HG03469 (cell line): ENCODE measurements around the gene TGIF1.
A peak's percentile ranks its signal among the peaks of the same experiment; 100 is the strongest.

Experiments used
- ATAC-seq: cut with Tn5 transposase; IDR thresholded peaks from one replicate; pipeline ENCODE4 v1.9.1; 2021; ENCODE audit warnings: mild to moderate bottlenecking, moderate library complexity, moderate number of reproducible peaks; ENCODE audit not compliant: unreplicated experiment

Gene TGIF1

DNA sequence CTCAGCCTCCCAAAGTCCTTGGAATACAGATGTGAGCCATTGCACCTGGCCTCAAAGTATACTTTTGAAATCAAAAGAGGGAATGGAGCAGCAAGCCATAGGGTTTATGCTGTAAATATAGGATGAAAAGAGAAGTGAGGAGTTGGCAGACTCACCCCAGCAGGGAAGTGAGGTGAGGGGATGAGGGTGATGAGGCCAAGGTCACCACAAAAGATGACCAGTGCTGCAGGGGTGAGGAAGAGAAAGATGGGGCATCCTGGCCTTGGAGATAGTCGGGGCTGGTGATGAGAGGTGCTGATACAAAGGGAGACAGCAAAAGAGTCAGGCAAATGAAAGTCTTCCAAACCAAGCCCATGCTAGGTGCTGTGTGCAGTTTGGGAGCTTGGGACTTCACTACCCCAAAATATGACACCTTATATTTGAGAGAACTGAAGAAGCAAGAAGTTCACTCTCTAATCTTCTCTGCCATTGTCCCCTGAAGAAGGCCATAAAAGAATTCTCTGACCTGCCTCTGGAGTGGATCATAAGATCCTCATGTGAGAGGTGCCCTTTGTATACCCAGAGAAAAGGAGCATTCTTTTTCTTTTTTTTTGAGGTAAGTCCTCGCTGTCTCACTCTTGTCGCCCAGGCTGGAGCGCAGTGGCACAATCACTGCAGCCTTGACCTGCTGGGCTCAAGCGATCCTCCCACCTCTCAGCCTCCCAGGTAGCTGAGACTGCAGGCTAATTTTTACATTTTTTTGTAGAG is 31.0 kb downstream of the TGIF1 start:
- no peak for ATAC-seq

DNA sequence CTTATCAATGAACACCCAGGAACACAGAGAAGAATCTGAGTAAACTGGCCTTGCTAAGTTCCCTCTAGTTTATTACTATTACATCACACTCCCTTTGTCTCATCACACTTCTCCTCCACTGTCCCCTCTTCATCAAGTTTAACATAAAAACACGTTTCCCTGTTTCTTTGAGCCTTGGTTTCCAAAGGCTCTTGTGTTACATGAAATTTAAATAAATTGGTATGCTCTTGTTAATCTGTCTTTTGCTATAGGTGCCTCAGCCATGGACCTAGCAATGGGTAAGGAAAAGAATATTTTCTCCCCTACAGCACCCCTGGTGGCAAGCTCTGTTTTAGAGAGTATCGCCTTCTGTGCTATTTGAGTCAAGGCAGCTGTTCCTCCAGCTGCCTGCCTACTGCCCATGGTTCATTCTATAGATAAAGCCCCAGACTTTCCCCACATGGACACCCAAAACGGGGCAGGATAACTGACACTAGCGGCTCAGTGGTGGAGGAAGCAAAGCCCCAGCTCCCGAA is 31.8 kb downstream of the TGIF1 start:
- ATAC-seq: peak; percentile 57

DNA sequence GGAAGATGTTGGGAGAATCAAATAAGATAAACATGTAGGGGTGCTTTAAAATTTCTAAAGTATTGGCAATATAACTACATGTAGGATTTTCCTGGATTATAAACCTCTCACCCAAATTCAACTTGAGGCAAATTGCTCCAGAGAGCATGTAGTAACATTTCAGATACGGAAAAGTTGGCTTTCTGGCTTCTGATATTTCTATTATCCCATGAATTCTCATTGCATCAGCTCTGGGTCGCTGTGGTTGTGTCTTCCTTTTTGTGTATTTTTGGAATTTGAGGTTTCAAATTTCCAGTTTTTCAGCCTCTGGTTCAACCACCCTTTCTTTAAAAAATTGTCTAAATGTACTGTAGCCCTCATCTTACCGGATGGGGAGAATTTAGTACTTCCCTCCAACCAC is 32.3 kb downstream of the TGIF1 start:
- ATAC-seq: no peak

DNA sequence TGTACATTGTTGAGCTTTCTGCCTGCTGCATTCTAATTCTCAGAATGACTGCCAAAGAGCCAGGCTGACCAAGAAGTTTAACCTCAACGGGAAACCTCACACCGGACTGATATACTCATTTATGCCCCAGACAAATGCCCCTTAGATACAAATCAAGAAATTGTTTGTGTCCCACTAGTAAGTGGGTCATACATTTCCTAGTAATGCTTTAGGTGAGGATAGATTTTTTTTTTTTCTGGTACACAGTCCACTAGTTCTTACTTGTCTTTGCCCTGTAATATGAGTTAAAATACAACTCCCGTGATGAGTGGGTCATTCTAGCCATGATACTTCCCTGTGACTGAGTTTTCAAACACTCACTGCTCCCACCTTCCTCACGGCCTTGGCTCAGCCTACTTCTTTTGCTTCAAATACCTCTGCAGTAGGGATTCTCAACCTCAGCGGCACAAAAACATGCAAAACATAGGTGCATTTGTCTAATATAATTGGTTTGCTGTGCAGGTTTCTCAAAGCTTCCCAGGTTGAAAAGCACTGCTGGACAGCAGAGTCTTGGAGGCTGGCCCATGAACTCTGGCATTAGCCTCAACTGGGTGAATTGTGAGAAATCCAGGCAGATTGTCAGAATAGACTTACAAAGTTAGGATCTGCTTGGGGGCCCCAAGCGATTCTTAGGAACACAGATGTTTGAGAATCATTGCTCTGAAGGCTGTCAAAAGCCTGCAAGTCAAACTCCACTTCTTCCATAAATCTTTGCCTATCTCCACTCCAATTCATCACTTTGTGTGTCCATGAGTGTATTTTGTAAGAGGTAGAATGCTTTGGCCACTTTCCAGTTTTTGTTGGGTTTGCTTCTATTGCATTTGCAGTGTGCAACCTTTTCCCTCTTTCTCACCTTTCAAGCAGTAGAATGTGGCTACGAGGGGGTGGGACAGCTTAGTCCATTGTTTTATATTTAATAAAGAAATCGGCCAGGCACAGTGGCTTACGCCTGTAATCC is 35.5 kb downstream of the TGIF1 start:
- peak; percentile 50 for ATAC-seq

DNA sequence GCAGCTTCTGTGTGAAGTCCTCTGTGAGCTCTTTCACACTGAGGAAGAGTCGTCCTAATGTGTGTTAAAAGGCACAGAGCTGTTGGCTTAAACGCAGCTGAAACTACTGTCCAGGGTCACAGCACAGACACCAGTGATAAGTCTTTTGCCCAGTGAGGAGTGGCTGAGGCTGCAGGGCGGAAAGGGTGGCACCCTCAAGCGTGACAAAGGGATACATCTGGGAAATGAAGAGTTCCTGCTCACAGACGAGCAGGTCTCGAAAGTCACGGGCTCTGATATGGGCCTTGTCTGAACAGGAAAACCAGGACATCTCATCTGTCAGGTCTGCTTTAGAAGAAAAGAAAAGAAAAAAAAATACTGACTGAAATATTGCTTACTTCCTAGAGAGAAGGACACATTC is 36.5 kb downstream of the TGIF1 start:
- no peak for ATAC-seq

DNA sequence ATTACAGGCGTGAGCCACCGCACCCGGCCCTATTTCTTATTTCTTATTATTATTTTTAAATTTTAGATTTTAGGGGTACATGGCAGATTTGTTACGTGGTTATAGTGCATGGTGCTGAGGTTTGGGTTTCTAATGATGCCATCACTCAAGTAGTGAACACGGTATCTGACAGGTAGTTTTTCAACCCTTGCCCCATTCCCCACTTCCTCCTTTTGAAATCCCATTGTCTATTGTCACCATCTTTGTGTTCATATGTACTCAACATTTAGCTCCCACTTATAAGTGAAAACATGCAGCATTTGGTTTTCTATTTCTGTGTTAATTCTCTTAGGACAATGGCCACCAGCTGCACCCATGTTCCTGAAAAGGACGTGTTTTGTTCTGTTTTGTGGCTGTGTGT is 39.5 kb downstream of the TGIF1 start:
- no peak for ATAC-seq

DNA sequence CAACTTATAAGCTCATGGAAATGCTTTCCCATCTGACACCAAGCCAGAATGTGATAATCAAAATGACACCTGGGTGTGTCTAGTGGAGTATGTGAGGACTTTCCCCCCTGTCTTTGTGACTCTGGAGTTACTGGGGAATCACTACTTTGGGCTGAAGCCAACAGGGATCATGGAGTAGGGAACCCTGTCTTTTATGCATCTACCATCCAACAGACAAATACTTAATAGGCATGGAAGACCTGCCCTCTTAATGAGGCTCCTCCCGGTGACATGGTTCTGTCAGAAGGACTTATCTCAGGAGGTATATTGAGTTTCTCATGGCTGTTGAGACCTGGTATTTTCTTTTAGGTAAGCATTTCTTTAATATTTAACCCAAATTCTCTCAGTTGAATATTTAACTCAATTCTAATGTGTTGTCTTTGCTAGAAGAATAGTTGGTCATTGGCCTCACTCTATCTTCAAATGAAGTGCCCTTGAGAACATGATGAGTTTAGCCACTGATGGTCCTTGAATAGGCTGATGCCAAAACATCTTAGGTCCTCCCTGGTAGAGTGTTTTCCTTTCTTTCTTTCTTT is 42.1 kb downstream of the TGIF1 start:
- ATAC-seq: no peak

DNA sequence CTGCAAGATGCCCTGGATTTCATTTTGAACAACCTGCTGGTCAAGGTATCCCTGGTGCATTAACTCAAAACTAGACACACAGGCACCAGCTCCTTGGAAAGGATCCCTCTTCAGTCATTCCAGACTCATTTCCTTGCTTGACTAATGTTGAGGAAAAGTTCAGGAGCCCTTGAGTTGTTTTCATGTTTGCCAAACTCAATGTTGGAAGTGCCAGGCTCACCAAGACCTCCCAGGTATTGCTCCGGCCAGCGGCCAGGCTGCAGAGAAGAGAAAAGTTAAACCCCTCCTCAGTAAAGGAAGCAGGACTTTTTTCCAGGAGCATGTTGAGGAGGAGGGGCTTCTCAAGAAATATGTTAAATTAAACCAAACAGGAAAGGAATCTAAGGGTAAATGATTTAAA is 42.7 kb downstream of the TGIF1 start:
- ATAC-seq: no peak

DNA sequence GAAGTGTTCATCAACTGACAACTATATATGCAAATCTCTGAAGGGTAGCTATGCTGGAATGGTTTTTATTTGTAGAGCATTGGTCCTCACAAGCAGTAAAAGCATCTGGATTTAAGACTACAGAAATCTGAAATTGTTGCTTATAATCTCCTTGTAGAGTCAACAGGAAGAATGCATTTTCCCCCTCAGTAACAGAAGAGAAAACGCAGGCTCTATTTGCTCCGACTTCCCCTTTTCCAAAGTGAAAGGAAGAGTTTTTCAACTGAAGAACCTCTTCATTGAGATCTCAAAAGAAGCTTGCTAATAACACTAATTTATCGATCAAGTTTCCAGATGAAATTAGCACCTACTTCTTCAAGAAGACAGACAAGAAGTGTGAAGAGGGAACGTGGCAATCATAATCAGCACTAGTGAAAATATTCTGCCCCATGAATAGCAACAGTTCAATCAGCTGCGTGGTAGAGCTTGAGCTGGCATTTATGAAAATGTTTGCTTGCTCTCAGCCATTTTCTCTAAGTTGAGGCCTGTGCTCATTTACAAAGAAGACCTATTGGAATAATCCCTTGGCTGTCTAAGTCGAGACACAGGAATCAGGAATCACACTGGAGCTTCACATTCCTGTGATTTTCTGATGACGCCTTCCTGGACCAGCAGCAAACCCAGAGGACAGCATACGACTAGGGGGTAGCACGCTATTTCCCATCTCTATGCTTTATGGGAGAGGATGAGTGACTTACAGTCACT is 43.7 kb downstream of the TGIF1 start:
- no peak for ATAC-seq

DNA sequence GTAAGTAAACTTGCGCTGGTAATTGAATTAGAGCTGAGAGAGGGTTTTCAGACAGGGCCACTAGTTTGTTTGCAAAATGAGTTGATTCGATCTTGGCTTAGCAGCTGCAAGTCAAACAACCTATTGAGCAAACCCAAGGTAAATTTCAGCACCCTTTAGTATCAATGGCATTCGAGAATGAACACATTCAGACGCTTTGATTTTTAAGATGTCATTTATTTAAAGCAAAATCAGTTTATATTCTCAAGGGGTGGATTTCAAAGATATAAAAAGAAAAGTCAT is 44.2 kb downstream of the TGIF1 start:
- no peak for ATAC-seq

DNA sequence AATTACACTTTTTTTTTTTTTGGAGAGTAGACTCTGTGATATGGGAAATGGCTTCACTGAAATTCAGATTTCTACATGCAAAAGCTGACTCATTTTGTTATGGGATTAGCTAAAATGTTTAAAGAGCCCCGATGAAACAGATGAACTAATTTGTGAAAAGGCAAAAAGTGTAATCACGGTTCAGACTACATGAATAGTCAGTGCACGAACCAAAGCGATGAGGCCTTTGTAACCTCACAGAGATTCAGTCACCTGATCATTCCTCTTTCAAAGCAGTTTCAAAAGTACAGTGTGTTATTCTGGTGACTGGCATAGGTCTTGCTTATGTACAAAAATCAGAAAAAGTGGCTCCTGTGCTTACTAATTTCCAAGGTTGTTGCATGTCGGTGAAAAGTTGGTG is 44.6 kb downstream of the TGIF1 start:
- ATAC-seq: no peak

DNA sequence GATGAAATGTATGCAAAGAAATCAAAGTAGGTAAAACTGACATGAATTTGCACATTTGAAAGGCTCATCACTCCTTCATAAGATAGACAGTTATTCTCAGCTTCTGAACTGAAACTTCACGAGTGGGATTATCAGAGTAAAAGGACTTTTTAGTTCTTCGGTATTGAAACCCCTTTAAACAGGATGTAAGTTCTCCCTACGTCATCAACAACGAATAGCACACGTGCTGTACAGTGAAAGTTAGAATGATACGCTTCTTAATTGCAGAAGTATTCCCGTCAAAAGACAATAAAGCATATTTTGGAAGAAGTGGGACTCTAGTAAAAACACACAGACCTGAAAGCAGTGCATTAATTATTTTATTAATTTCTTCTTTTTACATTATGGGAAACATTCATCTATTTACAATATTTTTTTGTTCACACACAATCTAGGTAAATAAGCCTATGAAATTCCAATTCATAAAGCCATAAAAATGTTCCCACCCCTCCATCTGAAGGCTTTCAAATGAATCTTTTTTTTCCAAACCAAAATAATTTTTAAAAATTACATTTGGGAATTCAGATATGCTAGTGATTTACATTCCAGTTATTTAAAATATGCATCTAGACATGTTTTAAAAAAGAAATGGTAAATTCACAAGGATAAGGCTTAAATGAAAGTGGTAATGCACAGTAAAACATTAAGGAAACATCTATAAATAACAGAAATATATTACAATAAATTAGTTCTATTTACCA is 45.9 kb downstream of the TGIF1 start:
- ATAC-seq: no peak

DNA sequence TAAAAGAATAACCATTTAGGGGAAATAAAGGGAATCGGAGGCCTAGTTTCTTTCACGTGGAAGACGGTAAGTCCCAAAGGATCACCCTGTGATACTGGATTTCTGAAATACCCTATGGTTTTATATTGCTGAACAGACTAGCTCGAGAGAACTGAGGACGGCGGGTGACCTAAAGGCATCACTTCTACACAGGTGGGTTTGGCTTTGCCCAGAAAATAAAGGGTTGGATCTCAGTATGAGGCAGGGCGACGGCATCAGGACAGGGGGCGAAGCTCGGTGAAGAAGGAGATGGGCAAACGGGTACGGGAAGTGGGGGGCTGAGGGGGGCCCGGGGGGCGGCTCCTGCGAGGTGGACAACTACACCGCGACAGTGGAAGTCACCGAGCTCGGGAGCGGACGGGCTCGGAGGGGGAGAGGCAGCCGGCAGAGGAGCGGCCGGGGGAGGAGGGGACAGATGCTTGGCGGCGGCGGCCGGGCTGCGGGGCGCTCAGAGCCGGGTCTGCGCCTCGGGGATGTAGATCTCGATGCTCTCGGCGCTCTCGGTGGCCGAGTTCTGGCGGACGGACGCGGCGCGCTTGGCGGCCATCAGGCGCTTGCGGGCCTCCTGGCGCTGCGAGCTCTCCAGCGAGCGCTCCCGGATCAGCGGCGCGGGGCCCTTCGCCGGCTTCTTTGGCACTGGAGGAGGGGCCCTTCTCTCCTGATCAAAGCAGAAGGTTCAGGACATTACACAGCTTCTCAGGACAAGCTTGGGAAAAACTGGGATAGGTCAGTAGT is 48.9 kb downstream of the TGIF1 start:
- no peak for ATAC-seq

DNA sequence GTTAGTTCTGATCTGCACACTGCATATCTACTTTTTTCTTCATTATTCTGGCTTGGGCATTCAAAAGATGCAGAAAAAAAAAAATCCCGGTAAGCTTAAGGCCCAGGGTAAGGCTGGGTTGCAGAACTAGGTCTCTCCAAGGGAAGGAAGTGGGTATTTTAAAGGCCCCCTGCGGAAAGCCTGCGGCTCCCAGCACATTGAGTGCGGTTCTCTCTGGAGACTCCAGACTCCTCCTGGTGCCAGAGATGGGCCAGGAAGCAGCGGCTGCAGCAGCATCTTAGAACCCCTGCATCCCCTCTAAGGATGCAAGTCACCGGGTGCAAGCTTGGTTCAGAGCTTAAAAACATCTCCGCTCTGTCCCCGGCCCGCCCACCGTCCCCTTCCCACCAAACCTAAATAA is 49.5 kb downstream of the TGIF1 start:
- ATAC-seq: no peak

DNA sequence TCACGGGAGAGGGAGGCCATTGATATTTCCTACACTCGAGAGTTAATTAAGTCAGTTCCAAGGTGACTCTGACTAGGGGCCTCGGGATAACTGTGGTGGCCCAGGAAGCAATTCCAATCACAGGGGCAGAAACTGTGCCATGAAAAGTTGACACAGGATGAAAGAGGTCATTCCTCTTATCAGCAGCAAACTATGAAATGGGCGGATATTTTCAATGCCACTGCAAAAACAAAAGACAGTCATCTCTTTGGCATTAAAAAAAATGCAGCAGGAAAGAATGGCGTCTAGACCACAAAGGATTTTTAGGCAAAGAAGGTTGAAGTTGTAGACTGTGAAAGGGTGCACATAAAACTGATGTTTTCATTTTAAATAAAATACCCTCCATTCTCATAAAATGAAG is 50.0 kb downstream of the TGIF1 start:
- no peak for ATAC-seq

DNA sequence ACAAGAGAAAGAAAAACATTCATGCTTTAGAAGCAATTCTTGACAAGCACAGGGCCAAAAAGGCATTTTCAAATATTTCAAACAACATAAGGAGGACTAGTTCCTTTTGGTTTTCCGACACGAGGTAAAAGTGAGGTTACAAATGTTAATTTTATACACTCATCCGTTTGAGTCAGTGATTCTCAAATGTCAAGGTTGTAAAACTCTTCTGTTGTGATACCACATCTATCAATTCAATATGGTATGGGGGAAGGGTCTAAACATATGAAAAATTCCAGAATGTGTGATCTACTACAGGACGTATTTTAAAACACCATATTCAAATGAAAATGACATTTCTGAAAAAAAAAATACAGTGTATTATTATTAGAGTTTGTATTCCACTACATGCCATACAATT is 52.7 kb downstream of the TGIF1 start:
- no peak for ATAC-seq

DNA sequence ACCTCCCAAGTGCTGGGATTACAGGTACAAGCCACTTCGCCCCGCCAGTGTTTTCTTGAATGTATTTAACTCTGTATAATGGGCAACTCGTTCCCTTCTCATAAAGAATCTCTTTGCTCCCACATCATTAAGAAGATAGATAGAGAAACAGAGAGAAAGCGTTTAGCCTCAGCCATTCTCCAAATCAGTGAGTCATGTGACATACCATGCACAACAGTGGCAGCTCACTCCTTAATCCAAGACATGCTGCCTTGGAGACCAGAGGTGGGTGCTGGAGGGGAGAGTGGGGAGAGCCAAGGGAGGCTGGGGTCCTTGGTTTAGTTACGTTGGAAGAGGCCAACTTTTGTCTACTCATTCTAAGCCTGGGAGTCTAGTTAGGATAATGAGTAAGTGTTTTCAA is 54.7 kb downstream of the TGIF1 start:
- ATAC-seq: no peak

DNA sequence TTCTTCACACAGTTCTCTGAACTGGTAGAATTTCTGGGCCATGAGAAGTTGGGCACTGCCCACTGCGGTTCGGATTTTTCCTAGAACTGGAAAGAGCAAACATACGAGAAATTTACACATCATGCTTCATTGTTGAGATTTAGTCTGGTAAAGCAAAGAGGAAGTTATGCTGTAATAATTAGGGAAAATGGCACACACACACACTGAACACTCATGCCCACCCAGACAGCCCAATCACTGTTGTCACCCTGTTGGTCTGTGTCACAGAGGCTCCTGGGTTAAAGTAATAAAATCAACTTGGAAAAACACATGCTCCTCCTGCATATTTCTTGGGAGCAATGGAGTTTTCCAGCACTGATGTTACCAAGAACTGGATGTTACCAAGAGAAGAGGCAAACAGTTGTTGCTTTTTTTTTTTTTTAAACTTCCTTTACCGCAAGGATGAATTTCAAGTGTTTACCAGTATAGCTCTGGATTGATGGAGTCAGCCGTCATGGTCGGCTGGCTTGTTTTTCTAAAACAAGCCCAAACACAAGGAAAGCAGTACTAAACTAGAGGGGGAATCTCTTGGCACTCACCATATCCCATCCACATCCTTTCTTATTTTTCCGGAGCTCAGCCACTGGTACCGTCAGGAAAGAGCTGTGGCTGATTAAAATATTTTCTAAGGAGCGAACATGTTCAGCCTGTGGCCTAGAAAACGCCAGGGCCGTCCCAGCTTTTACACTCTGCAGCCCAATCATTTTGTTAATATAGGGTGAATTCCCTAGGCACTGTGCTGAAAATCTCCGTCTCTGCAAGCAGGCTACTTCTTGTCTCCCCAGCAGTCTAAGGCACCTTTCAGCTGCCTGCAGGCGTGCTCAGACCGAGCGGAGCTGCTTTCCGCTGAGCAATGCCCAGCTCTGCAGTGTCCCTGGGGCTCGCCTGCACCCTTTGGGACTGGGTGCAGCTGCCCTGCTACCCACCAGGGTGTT is 58.9 kb downstream of the TGIF1 start:
- no peak for ATAC-seq
